Activated naive CD4-positive, alpha-beta T cell treated with anti-CD3 and anti-CD28 coated beads, Interleukin-2, amount 50 U/mL, for 24 hours (primary cell): ENCODE measurements around the gene KLF16.

Source experiments
- H3K27ac Mint-ChIP-seq: one replicate; pipeline ENCODE4 v1.8.0; 2021; ENCODE audit warnings: mild to moderate bottlenecking, mixed read lengths
- H3K27me3 Mint-ChIP-seq: one replicate; pipeline ENCODE4 v1.8.0; 2021; ENCODE audit warnings: mixed read lengths
- H3K36me3 Mint-ChIP-seq: one replicate; pipeline ENCODE4 v1.8.0; 2021; ENCODE audit warnings: mixed read lengths
- H3K4me1 Mint-ChIP-seq: one replicate; pipeline ENCODE4 v1.8.0; 2021; ENCODE audit warnings: mixed read lengths
- H3K4me3 Mint-ChIP-seq: one replicate; pipeline ENCODE4 v1.8.0; 2021; ENCODE audit warnings: mild to moderate bottlenecking, mixed read lengths
- H3K9me3 Mint-ChIP-seq: one replicate; pipeline ENCODE4 v1.8.0; 2021; ENCODE audit warnings: mixed read lengths

Gene KLF16

GRCh38 chr19:1864480-1865171, 1.2 kb upstream of the KLF16 start:
- no peaks in the 10 kb centered on the region for H3K36me3 Mint-ChIP-seq
- no peaks in the 10 kb centered on the region for H3K27me3 Mint-ChIP-seq
- no peaks in the 10 kb centered on the region for H3K9me3 Mint-ChIP-seq
- peak overlapping the region; percentile 89 for H3K27ac Mint-ChIP-seq
- H3K4me1 Mint-ChIP-seq = peaks cover 16% of the 10 kb centered on the region
- peak overlapping the region; percentile 78 for H3K4me3 Mint-ChIP-seq

- Mint-ChIP-seq H3K4me3 (peak overlapping the region; percentile 78), H3K36me3 (no peaks in the 10 kb centered on the region), H3K4me1 (peaks cover 19% of the 10 kb centered on the region), H3K27ac (peak overlapping the region; percentile 89), H3K27me3 (no peaks in the 10 kb centered on the region), H3K9me3 (no peaks in the 10 kb centered on the region)
Observed at GRCh38 chr19:1863638-1864479, 480 bp upstream of the KLF16 start.

GRCh38 chr19:1862424-1863327, 703 bp downstream of the KLF16 start:
- peak overlapping the region; percentile 97 for H3K27ac Mint-ChIP-seq
- no peaks in the 10 kb centered on the region for H3K9me3 Mint-ChIP-seq

GRCh38 chr19:1862068-1862423, 1.3 kb downstream of the KLF16 start:
- Mint-ChIP-seq H3K4me3 (peak overlapping the region; percentile 97), H3K4me1 (peaks cover 27% of the 10 kb centered on the region), H3K36me3 (no peaks in the 10 kb centered on the region), H3K27me3 (no peaks in the 10 kb centered on the region), H3K9me3 (no peaks in the 10 kb centered on the region), H3K27ac (peak overlapping the region; percentile 97)

More at GRCh38 chr19:1862424-1863327, 703 bp downstream of the KLF16 start:
- peak overlapping the region; percentile 97 for H3K4me3 Mint-ChIP-seq
- no peaks in the 10 kb centered on the region for H3K27me3 Mint-ChIP-seq
- peaks cover 26% of the 10 kb centered on the region for H3K4me1 Mint-ChIP-seq
- H3K36me3 Mint-ChIP-seq = no peaks in the 10 kb centered on the region

GRCh38 chr19:1861599-1862031, 1.8 kb downstream of the KLF16 start:
- H3K4me3 Mint-ChIP-seq = peak overlapping the region; percentile 97
- peaks cover 27% of the 10 kb centered on the region for H3K4me1 Mint-ChIP-seq
- no peaks in the 10 kb centered on the region for H3K9me3 Mint-ChIP-seq
- no peaks in the 10 kb centered on the region for H3K36me3 Mint-ChIP-seq
- no peaks in the 10 kb centered on the region for H3K27me3 Mint-ChIP-seq
- H3K27ac Mint-ChIP-seq = peak overlapping the region; percentile 86

GRCh38 chr19:1860821-1861598, 2.4 kb downstream of the KLF16 start:
- no peaks in the 10 kb centered on the region for H3K9me3 Mint-ChIP-seq
- H3K27ac Mint-ChIP-seq = peak overlapping the region; percentile 86
- peaks cover 32% of the 10 kb centered on the region for H3K4me1 Mint-ChIP-seq
- H3K27me3 Mint-ChIP-seq = no peaks in the 10 kb centered on the region
- no peaks in the 10 kb centered on the region for H3K36me3 Mint-ChIP-seq
- H3K4me3 Mint-ChIP-seq = peak overlapping the region; percentile 97

- Mint-ChIP-seq H3K27me3 (no peaks in the 10 kb centered on the region), H3K36me3 (no peaks in the 10 kb centered on the region), H3K4me1 (peaks cover 39% of the 10 kb centered on the region), H3K4me3 (no peak overlapping the region), H3K9me3 (no peaks in the 10 kb centered on the region), H3K27ac (no peak overlapping the region)
Observed at GRCh38 chr19:1860042-1860775, 3.2 kb downstream of the KLF16 start.

- Mint-ChIP-seq H3K9me3 (no peaks in the 10 kb centered on the region), H3K27me3 (no peaks in the 10 kb centered on the region), H3K4me1 (peaks cover 46% of the 10 kb centered on the region), H3K4me3 (peak overlapping the region; percentile 68), H3K27ac (peak overlapping the region; percentile 18), H3K36me3 (no peaks in the 10 kb centered on the region)
Observed at GRCh38 chr19:1859331-1859781, 4.0 kb downstream of the KLF16 start.

- Mint-ChIP-seq H3K4me3 (peak overlapping the region; percentile 55), H3K36me3 (no peaks in the 10 kb centered on the region), H3K9me3 (no peaks in the 10 kb centered on the region), H3K27ac (no peak overlapping the region), H3K4me1 (peaks cover 49% of the 10 kb centered on the region), H3K27me3 (no peaks in the 10 kb centered on the region)
Observed at GRCh38 chr19:1858412-1859081, 4.8 kb downstream of the KLF16 start.

GRCh38 chr19:1857648-1858326, 5.6 kb downstream of the KLF16 start:
- no peaks in the 10 kb centered on the region for H3K36me3 Mint-ChIP-seq
- H3K4me1 Mint-ChIP-seq = peaks cover 55% of the 10 kb centered on the region
- H3K9me3 Mint-ChIP-seq = no peaks in the 10 kb centered on the region
- H3K27ac Mint-ChIP-seq = no peak overlapping the region
- no peaks in the 10 kb centered on the region for H3K27me3 Mint-ChIP-seq
- peak overlapping the region; percentile 55 for H3K4me3 Mint-ChIP-seq

- no peak overlapping the region for H3K27ac Mint-ChIP-seq
- no peaks in the 10 kb centered on the region for H3K9me3 Mint-ChIP-seq
- H3K27me3 Mint-ChIP-seq = no peaks in the 10 kb centered on the region
- H3K4me3 Mint-ChIP-seq = peak overlapping the region; percentile 78
- no peaks in the 10 kb centered on the region for H3K36me3 Mint-ChIP-seq
- H3K4me1 Mint-ChIP-seq = peaks cover 59% of the 10 kb centered on the region
Observed at GRCh38 chr19:1856698-1857603, 6.4 kb downstream of the KLF16 start.

- no peaks in the 10 kb centered on the region for H3K27me3 Mint-ChIP-seq
- no peak overlapping the region for H3K27ac Mint-ChIP-seq
- no peaks in the 10 kb centered on the region for H3K9me3 Mint-ChIP-seq
- H3K4me1 Mint-ChIP-seq = peaks cover 56% of the 10 kb centered on the region
- no peaks in the 10 kb centered on the region for H3K36me3 Mint-ChIP-seq
- H3K4me3 Mint-ChIP-seq = peak overlapping the region; percentile 78
Observed at GRCh38 chr19:1856345-1856697, 7.1 kb downstream of the KLF16 start.

- H3K27ac Mint-ChIP-seq = no peak overlapping the region
- H3K9me3 Mint-ChIP-seq = no peaks in the 10 kb centered on the region
- H3K27me3 Mint-ChIP-seq = no peaks in the 10 kb centered on the region
- no peaks in the 10 kb centered on the region for H3K36me3 Mint-ChIP-seq
- peaks cover 56% of the 10 kb centered on the region for H3K4me1 Mint-ChIP-seq
- H3K4me3 Mint-ChIP-seq = peak overlapping the region; percentile 78
Observed at GRCh38 chr19:1855828-1856255, 7.5 kb downstream of the KLF16 start.
